Mucosa of descending colon (tissue), 3 donors: ENCODE data around the gene ZNF346. TPM values are rescaled to one million over a fixed set of nuclear protein-coding genes. Genes with fewer than 3 reads are reported as not detected.

Experiments used
- ATAC-seq: fragments of 200-7000 bp; cut with Tn5 transposase; one replicate; pipeline ENCODE4 v1.9.1; 2020; ENCODE audit warnings: mild to moderate bottlenecking, moderate library complexity
- DNase-seq, 3 donors: peaks; one replicate each; pipeline ENCODE4 v3.0.0-alpha.2; 2020
- H3K36me3 ChIP-seq: fragments of 200-600 bp; one replicate; pipeline ENCODE4 v1.8.0; 2021; ENCODE audit warnings: low read depth, mild to moderate bottlenecking
- H3K4me1 ChIP-seq: fragments of 200-600 bp; one replicate; pipeline ENCODE4 v1.8.0; 2021; ENCODE audit warnings: low read depth, mild to moderate bottlenecking
- H3K4me3 ChIP-seq: fragments of 200-600 bp; one replicate; pipeline ENCODE4 v1.8.0; 2021; ENCODE audit warnings: mild to moderate bottlenecking
- H3K9me3 ChIP-seq: fragments of 200-600 bp; one replicate; pipeline ENCODE4 v1.8.0; 2021; ENCODE audit warnings: mild to moderate bottlenecking
- CTCF ChIP-seq: fragments of 200-600 bp; IDR thresholded peaks from one replicate; pipeline ENCODE4 v1.8.0; 2022; ENCODE audit warnings: antibody characterized with exemption, mild to moderate bottlenecking
- intact Hi-C, 2 donors: fragments of 100-400 bp; cut with DNase I in 1 of 2; cut with micrococcal nuclease in 1 of 2; formaldehyde crosslinking; loops; one replicate each; pipeline versions ENCODE4 v1.11.0 to v1.11.1; 2022; cut with DNase I, micrococcal nuclease
- total RNA-seq, 3 donors: library from RNA; stranded (reverse); fragmentation: NEBNext Ultra II Directional in 2 of 3; extraction: Animal tissue kit (Norgen Biotek cat#: 25700) in 2 of 3; gene quantifications; one replicate each; pipeline versions ENCODE4 v1.2.1 to v1.2.4, GENCODE V29; 2021 to 2023
- donor health status: DM: no; HTN: no; CAD: no; lungs with moderate emphysema.
- donor health status: DM: no; HTN: no; CAD: no.
- donor health status: DM: no; HTN: yes; CAD: no.

The ZNF346 gene
- total RNA-seq, 3 donors from 2014 or later: 15.7 to 17.9 (median 16.7) TPM

- no peaks in the 10 kb centered on the region for H3K9me3 ChIP-seq
- no peak for TF ChIP-seq CTCF
- peaks cover 11% of the 10 kb centered on the region for H3K4me1 ChIP-seq
- H3K4me3 ChIP-seq: no peak overlapping the region
- no peak for DNase-seq
- ATAC-seq: no peak
- intact Hi-C loops: no loop called here
- no peaks in the 10 kb centered on the region for H3K36me3 ChIP-seq
These were observed 61.7 kb downstream of the ZNF346 start for GRCh38 chr5:177084175-177084574.

GRCh38 chr5:177085985-177086653 is 63.6 kb downstream of the ZNF346 start:
- Histone ChIP-seq H3K9me3 (no peaks in the 10 kb centered on the region), H3K4me1 (peaks cover 30% of the 10 kb centered on the region), H3K36me3 (no peaks in the 10 kb centered on the region), H3K4me3 (no peak overlapping the region)
- intact Hi-C loops: no loop called here
- DNase-seq: no peak
- ATAC-seq: peak; percentile 1
- no peak for TF ChIP-seq CTCF

GRCh38 chr5:177086654-177087397 is 64.3 kb downstream of the ZNF346 start, which contains the start of gene FGFR4:
TSS of gene FGFR4 (plus strand) at chr5:177086915. CDS start at chr5:177089603, 2,688 bp downstream.
- intact Hi-C loops: no loop called here
- no peaks in the 10 kb centered on the region for H3K9me3 ChIP-seq
- H3K4me1 ChIP-seq: peaks cover 37% of the 10 kb centered on the region
- peak within 1 kb of the TSS; percentile 25 for H3K4me3 ChIP-seq
- no peaks in the 10 kb centered on the region for H3K36me3 ChIP-seq
- ATAC-seq (peak; percentile 85), DNase-seq (peak; percentile 89 to 94 (median 92))
- TF ChIP-seq CTCF: peak; percentile 88

GRCh38 chr5:177087398-177088005 is 65.0 kb downstream of the ZNF346 start:
- intact Hi-C loops: no loop called here
- ATAC-seq (no peak), DNase-seq (peak in 1 of 3 donors; percentile 47)
- no peak for TF ChIP-seq CTCF
- Histone ChIP-seq H3K9me3 (no peaks in the 10 kb centered on the region), H3K36me3 (no peaks in the 10 kb centered on the region), H3K4me3 (peak overlapping the region; percentile 25), H3K4me1 (peaks cover 39% of the 10 kb centered on the region)

- ATAC-seq (no peak), DNase-seq (peak in 1 of 3 donors; percentile 43)
- no peak for TF ChIP-seq CTCF
- Histone ChIP-seq H3K4me1 (peaks cover 39% of the 10 kb centered on the region), H3K4me3 (no peak overlapping the region), H3K9me3 (no peaks in the 10 kb centered on the region), H3K36me3 (no peaks in the 10 kb centered on the region)
- intact Hi-C loops: no loop called here
These were observed 66.6 kb downstream of the ZNF346 start for GRCh38 chr5:177089127-177089526.
